ENCODE data around the gene SNX2. TPM values are rescaled to one million over a fixed set of nuclear protein-coding genes. Genes with fewer than 3 reads are reported as not detected.
A peak's percentile ranks its signal among the peaks of the same experiment; 100 is the strongest.

The SNX2 gene
- total and polyA plus RNA-seq, 9 of the 15 experiments (the other 6 are each of a cell fraction or from before 2014, with no cell fraction given), result 35.2 to 86.0 (median 58.1) TPM

- no peak for TF ChIP-seq CBX1 (IDR thresholded peaks at IDR 0.05; ENCODE audit: low read depth)
- no peak for TF ChIP-seq RB1 (IDR thresholded peaks at IDR 0.05; ENCODE audit: low read depth)
- no peak for TF ChIP-seq ZBTB49 (CRISPR knock-in tag; IDR thresholded peaks at IDR 0.05; ENCODE audit: borderline replicate concordance)
- no peak for TF ChIP-seq EP300 (IDR thresholded peaks at IDR 0.05; ENCODE audit: low read length)
- TF ChIP-seq ZBTB7A (IDR thresholded peaks at IDR 0.05; ENCODE audit: borderline replicate concordance, control insufficient read depth, low read depth, low read length), result no peak
- TF ChIP-seq ZNF707 (CRISPR knock-in tag; conservative IDR thresholded peaks at IDR 0.05), result no peak
- TF ChIP-seq STAG1 (CRISPR knock-in tag; IDR thresholded peaks at IDR 0.05; ENCODE audit: borderline replicate concordance), result no peak
- 0 out of 2 replicates have a peak, but pooled peaks have one; percentile 10 for TF ChIP-seq ZNF232 (CRISPR knock-in tag; IDR thresholded peaks at IDR 0.05)
- no peak for TF ChIP-seq KLF10 (CRISPR knock-in tag; IDR thresholded peaks at IDR 0.05)
- no peak for TF ChIP-seq L3MBTL2 (IDR thresholded peaks at IDR 0.05)
- TF ChIP-seq FOXP4 (CRISPR knock-in tag; IDR thresholded peaks at IDR 0.05; ENCODE audit: borderline replicate concordance), result no peak
- TF ChIP-seq TFAP4 (CRISPR knock-in tag; IDR thresholded peaks at IDR 0.05; ENCODE audit: borderline replicate concordance), result no peak
- no peak for TF ChIP-seq PHF20 (IDR thresholded peaks at IDR 0.05; ENCODE audit: partially characterized antibody)
- no peak for TF ChIP-seq CBFA2T3 (IDR thresholded peaks at IDR 0.05)
- TF ChIP-seq SMARCA4 (IDR thresholded peaks at IDR 0.05), result peak; percentile 19; the same call in 1 of the 2 replicates
- no peak for TF ChIP-seq ZNF444 (CRISPR knock-in tag; IDR thresholded peaks at IDR 0.05)
- no peak for TF ChIP-seq SAFB (IDR thresholded peaks at IDR 0.05; ENCODE audit: borderline replicate concordance, low read depth, low read length)
- peak; percentile 28 for TF ChIP-seq TBP (optimal IDR thresholded peaks at IDR 0.05; ENCODE audit: low read depth, low read length)
- no peak for TF ChIP-seq MEIS2 (IDR thresholded peaks at IDR 0.05; ENCODE audit: partially characterized antibody)
- TF ChIP-seq TAF15 (IDR thresholded peaks at IDR 0.05; ENCODE audit: low read depth, low read length), result no peak
- no peak for TF ChIP-seq PHB (CRISPR knock-in tag; IDR thresholded peaks at IDR 0.05)
- no peak for TF ChIP-seq AFF1 (IDR thresholded peaks at IDR 0.05; ENCODE audit: low read depth in 1 of 2, partially characterized antibody in 2 of 2)
Measured at GRCh38 chr5:122844910-122845228, 70.0 kb downstream of the SNX2 start (continued).

All from K562 (cell line).